ENCODE results near the gene SRSF12.

GRCh38 chr6:89087881-89088280 is 30.0 kb downstream of the SRSF12 start:
- TF ChIP-seq CTCF (IDR thresholded peaks at IDR 0.05; ENCODE audit: extremely low read depth in 1 of 2, insufficient read depth in 1 of 2, low read depth in 1 of 2, low read length in 2 of 2) (no peak), POLR2AphosphoS5 (IDR thresholded peaks at IDR 0.05; ENCODE audit: insufficient read depth, low read depth, low read length) (no peak), JUN (IDR thresholded peaks at IDR 0.05; ENCODE audit: borderline replicate concordance, insufficient read depth, insufficient read length, low read depth) (no peak), POLR2A (IDR thresholded peaks at IDR 0.05; ENCODE audit: low read depth, low read length) (no peak), GATA2 (IDR thresholded peaks at IDR 0.05; ENCODE audit: insufficient read depth, insufficient read length, low read depth, low read length) (no peak), EZH2 (IDR thresholded peaks at IDR 0.05; ENCODE audit: borderline replicate concordance, low read depth, low read length, severe bottlenecking) (no peak), MAX (IDR thresholded peaks at IDR 0.05; ENCODE audit: insufficient read depth, insufficient read length) (no peak), MYC (IDR thresholded peaks at IDR 0.05; ENCODE audit: low read depth, low read length) (no peak)

Data from endothelial cell of umbilical vein (primary cell).